ENCODE data around the gene RGS13. TPM values are rescaled to one million over a fixed set of nuclear protein-coding genes. Genes with fewer than 3 reads are reported as not detected.
A peak's percentile ranks its signal among the peaks of the same experiment; 100 is the strongest.

RGS13 gene
- total and polyA plus RNA-seq, 10 of the 15 experiments (the other 5 are each of a cell fraction or from before 2014, with no cell fraction given) = 0.23 to 16.0 (median 0.36) TPM; not detected in 1

DNA sequence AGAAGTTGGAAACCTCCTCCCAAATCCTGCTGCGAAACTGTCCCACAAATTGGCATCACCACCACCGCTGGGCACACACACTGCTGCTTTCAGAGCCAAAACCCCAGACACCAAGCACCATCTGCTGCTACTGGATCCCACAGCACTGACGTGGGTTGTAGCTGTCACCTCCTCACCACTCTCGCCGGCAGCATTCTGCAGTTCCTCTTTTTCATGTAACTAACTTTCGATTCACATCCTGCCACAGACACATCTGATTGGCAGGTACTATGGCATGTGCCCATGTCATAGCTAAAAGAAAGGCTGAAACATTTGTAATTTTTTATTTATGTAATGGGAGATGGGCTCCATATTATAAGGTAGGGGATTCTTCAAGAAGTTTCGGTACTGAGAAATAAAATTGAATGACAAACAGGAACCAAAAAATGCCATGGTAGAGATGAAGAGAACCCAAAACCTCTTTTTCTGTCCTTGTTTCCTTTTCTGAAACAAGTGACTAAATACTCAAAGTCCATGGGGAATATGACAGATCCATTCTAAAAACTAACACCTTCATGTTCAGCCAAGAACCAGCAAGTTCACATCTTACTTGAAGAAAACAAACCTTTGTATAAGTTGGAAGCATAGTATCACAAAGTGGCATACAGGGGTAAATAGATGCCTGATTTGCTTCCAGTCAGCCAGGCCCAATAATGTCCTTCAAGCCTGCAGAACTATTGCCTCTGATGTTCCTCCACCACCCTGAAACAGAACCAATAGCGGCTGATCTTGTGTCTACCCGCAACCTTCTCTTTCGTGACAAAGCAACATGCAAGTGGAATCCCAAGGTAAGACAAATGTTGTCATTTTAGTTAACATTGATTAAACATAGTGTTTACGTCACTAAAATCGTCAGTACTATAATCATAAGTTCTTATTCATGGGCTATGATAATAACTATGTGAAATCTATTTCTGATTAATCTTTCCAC lies 26.6 kb upstream of the RGS13 start (continued):
- TF ChIP-seq, protein P1, sequence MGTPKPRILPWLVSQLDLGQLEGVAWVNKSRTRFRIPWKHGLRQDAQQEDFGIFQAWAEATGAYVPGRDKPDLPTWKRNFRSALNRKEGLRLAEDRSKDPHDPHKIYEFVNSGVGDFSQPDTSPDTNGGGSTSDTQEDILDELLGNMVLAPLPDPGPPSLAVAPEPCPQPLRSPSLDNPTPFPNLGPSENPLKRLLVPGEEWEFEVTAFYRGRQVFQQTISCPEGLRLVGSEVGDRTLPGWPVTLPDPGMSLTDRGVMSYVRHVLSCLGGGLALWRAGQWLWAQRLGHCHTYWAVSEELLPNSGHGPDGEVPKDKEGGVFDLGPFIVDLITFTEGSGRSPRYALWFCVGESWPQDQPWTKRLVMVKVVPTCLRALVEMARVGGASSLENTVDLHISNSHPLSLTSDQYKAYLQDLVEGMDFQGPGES (IDR thresholded peaks at IDR 0.05) = no peak
- 0 out of 2 replicates have a peak, but pooled peaks have one; percentile 89 for TF ChIP-seq RCOR1 (conservative IDR thresholded peaks at IDR 0.05; ENCODE audit: low read depth, low read length)
- TF ChIP-seq SMAD5 (IDR thresholded peaks at IDR 0.05; ENCODE audit: low read depth) = no peak
- no peak for TF ChIP-seq ZZZ3 (IDR thresholded peaks at IDR 0.05; ENCODE audit: control insufficient read depth, insufficient read length, low read depth)
- TF ChIP-seq DPF2 (IDR thresholded peaks at IDR 0.05) = peak; percentile 98
- TF ChIP-seq KAT2A (conservative IDR thresholded peaks at IDR 0.05; ENCODE audit: control insufficient read depth, low read depth, low read length) = no peak
- TF ChIP-seq NBN (IDR thresholded peaks at IDR 0.05) = peak; percentile 97
- TF ChIP-seq, protein P2, sequence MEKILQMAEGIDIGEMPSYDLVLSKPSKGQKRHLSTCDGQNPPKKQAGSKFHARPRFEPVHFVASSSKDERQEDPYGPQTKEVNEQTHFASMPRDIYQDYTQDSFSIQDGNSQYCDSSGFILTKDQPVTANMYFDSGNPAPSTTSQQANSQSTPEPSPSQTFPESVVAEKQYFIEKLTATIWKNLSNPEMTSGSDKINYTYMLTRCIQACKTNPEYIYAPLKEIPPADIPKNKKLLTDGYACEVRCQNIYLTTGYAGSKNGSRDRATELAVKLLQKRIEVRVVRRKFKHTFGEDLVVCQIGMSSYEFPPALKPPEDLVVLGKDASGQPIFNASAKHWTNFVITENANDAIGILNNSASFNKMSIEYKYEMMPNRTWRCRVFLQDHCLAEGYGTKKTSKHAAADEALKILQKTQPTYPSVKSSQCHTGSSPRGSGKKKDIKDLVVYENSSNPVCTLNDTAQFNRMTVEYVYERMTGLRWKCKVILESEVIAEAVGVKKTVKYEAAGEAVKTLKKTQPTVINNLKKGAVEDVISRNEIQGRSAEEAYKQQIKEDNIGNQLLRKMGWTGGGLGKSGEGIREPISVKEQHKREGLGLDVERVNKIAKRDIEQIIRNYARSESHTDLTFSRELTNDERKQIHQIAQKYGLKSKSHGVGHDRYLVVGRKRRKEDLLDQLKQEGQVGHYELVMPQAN (conservative IDR thresholded peaks at IDR 0.05) = no peak
- 0 out of 2 replicates have a peak, but pooled peaks have one; percentile 6 for TF ChIP-seq RB1 (IDR thresholded peaks at IDR 0.05; ENCODE audit: borderline replicate concordance)
- TF ChIP-seq WRNIP1 (IDR thresholded peaks at IDR 0.05; ENCODE audit: borderline replicate concordance, low read depth, low read length) = no peak
- TF ChIP-seq ZNF217 (IDR thresholded peaks at IDR 0.05) = no peak
- TF ChIP-seq IKZF1 (conservative IDR thresholded peaks at IDR 0.05) = peak; percentile 99
- TF ChIP-seq, protein P3, sequence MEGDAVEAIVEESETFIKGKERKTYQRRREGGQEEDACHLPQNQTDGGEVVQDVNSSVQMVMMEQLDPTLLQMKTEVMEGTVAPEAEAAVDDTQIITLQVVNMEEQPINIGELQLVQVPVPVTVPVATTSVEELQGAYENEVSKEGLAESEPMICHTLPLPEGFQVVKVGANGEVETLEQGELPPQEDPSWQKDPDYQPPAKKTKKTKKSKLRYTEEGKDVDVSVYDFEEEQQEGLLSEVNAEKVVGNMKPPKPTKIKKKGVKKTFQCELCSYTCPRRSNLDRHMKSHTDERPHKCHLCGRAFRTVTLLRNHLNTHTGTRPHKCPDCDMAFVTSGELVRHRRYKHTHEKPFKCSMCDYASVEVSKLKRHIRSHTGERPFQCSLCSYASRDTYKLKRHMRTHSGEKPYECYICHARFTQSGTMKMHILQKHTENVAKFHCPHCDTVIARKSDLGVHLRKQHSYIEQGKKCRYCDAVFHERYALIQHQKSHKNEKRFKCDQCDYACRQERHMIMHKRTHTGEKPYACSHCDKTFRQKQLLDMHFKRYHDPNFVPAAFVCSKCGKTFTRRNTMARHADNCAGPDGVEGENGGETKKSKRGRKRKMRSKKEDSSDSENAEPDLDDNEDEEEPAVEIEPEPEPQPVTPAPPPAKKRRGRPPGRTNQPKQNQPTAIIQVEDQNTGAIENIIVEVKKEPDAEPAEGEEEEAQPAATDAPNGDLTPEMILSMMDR (IDR thresholded peaks at IDR 0.05 in 2 of 3, conservative IDR thresholded peaks at IDR 0.05 in 1 of 3; ENCODE audit: control insufficient read depth in 2 of 3, extremely low read depth in 1 of 3, insufficient read depth in 1 of 3, low read depth in 3 of 3, low read length in 3 of 3) = peak in 2 of 3 experiments; percentile 6 to 55; a peak in 3 of 6 replicates
- peak; percentile 91 for TF ChIP-seq CHD2 (IDR thresholded peaks at IDR 0.05; ENCODE audit: borderline replicate concordance, low read depth, low read length)
- TF ChIP-seq CBX5 (IDR thresholded peaks at IDR 0.05; ENCODE audit: low read depth) = no peak
- TF ChIP-seq NFYA (IDR thresholded peaks at IDR 0.05; ENCODE audit: borderline replicate concordance, low read depth, low read length) = no peak
- TF ChIP-seq, protein P4, sequence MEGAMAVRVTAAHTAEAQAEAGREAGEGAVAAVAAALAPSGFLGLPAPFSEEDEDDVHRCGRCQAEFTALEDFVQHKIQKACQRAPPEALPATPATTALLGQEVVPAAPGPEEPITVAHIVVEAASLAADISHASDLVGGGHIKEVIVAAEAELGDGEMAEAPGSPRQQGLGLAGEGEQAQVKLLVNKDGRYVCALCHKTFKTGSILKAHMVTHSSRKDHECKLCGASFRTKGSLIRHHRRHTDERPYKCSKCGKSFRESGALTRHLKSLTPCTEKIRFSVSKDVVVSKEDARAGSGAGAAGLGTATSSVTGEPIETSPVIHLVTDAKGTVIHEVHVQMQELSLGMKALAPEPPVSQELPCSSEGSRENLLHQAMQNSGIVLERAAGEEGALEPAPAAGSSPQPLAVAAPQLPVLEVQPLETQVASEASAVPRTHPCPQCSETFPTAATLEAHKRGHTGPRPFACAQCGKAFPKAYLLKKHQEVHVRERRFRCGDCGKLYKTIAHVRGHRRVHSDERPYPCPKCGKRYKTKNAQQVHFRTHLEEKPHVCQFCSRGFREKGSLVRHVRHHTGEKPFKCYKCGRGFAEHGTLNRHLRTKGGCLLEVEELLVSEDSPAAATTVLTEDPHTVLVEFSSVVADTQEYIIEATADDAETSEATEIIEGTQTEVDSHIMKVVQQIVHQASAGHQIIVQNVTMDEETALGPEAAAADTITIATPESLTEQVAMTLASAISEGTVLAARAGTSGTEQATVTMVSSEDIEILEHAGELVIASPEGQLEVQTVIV (IDR thresholded peaks at IDR 0.05; ENCODE audit: borderline replicate concordance, partially characterized antibody) = no peak
- TF ChIP-seq TCF3 (IDR thresholded peaks at IDR 0.05; ENCODE audit: borderline replicate concordance, insufficient read depth, low read depth, low read length) = peak; percentile 98
- no peak for TF ChIP-seq ZNF622 (IDR thresholded peaks at IDR 0.05)
- peak; percentile 98 for TF ChIP-seq BCL11A (IDR thresholded peaks at IDR 0.05; ENCODE audit: low read depth, low read length)
- TF ChIP-seq SRF (IDR thresholded peaks at IDR 0.05; ENCODE audit: low read depth in 2 of 2, low read length in 2 of 2) = 0 out of 4 replicates have a peak, but pooled peaks of 1 of the 2 experiments have one; percentile 48
- no peak for TF ChIP-seq NR2C1 (IDR thresholded peaks at IDR 0.05)
- TF ChIP-seq JUNB (IDR thresholded peaks at IDR 0.05) = peak; percentile 41; the same call in 1 of the 2 replicates
